GM21786 (cell line): ENCODE data around the gene SLC15A1.
"Not testable (repeated sequence)": the region's sequence is repeated elsewhere in the genome, so short reads cannot be mapped to it uniquely, and the experiment has no call there.

Source experiments
- ATAC-seq: cut with Tn5 transposase; IDR thresholded peaks from one replicate; pipeline ENCODE4 v1.9.1; 2021; ENCODE audit not compliant: unreplicated experiment

SLC15A1 gene

DNA sequence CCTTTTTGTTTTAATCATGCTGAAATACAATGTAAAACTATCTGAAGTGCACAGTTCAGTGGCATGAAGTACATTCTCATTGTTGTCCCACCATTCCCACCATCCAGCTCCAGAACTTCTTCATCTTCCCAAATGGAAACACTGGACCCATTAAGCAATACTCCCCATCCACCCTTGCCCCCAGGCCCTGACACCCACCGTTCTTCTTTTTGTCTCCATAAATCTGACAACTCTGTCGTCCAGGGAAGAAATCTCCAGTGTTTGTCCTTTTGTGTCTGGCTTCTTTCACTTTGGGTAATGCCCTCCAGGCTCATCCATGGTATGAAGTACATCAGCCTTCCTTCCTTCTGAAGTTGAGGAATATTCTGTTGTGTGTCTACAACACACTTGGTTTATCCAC, 2.6 kb upstream of the SLC15A1 start:
- no peak for ATAC-seq

- not testable (repeated sequence) for ATAC-seq
These were observed 2.0 kb upstream of the SLC15A1 start for GRCh38 chr13:98754468-98754867.

- ATAC-seq, result no peak
These were observed 508 bp downstream of the SLC15A1 start for GRCh38 chr13:98751861-98752466.

GRCh38 chr13:98751367-98751782, 1.1 kb downstream of the SLC15A1 start:
- ATAC-seq, result no peak

DNA sequence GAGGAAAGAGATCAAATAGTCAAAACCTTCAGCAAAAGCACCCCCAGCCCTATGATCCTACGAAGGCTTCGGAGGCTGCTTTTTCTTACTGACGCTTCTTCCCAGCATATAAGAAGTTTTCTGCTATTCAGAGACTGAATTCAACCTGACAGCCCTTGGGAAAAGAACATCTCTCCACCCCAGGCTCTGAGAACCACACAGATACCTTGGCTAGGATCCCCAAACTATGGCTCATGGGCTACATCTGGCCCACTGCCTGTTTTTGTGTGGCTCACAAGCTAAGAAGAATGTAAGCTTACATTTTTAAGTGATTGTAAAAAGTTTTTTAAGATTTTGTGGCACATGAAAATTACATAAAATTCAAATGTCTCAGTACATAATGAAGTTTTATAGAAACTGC, 3.0 kb downstream of the SLC15A1 start:
- no peak for ATAC-seq

- ATAC-seq, result no peak
These were observed 5.5 kb downstream of the SLC15A1 start for GRCh38 chr13:98746968-98747367.

GRCh38 chr13:98743377-98743776, 9.1 kb downstream of the SLC15A1 start:
- ATAC-seq, result no peak

- ATAC-seq, result no peak
These were observed 9.5 kb downstream of the SLC15A1 start for GRCh38 chr13:98742961-98743360.

DNA sequence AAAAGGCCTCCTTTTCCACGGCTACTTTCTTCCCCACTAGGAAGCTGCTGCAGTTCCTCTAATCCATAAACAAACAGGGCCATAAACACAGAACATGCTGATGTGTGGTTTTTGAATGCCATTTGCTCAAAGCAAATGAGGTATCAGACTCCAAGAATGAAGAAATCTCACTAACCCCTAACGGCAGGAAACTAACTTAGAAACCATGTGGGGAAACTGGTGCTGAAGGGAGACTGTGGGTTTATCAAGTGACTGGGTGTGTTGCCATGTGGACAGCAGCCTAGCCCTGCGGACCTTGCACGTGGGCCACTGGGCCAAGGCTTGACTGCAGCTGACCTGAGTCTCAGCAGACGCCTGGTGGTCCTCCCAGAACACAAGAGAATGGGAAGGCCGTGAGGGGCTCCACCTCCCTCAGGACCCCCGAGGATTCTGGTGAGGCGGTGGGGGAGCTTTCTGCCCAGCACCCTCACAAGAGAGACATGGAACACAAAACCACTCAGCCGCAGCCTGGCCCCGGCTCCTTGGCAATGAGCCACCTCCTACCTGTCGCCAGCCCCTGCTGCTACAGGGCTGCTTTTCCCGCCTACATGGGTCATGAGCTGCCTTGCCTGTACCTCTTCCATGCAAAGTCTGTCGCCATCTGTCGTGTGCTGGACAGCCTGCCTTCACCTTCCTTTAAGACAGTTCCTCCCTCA, 10.6 kb downstream of the SLC15A1 start:
- ATAC-seq, result no peak

- ATAC-seq, result no peak
These were observed 12.3 kb downstream of the SLC15A1 start for GRCh38 chr13:98740131-98740530.

GRCh38 chr13:98738993-98739392, 13.5 kb downstream of the SLC15A1 start:
- ATAC-seq, result no peak

- ATAC-seq, result no peak
These were observed 14.3 kb downstream of the SLC15A1 start for GRCh38 chr13:98738213-98738612.

DNA sequence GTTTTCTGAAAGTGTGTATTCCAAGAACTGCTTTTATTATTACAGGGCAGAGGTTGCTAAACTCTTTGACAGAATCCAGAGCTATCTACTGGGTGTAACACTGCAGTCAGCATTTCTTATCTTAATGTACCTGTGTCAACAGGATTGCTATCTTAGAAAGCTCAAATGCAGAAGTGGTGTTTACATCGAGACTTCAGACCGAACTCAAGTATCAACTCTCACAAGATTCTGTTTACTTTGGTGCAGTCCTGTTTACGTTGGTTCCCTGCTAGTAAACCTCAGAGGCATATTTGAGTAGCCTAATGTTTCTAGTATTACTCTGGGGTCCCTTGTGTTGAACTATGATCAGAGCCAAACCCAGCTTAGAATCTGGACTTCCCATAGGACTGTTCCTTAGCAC, 20.5 kb downstream of the SLC15A1 start:
- no peak for ATAC-seq

DNA sequence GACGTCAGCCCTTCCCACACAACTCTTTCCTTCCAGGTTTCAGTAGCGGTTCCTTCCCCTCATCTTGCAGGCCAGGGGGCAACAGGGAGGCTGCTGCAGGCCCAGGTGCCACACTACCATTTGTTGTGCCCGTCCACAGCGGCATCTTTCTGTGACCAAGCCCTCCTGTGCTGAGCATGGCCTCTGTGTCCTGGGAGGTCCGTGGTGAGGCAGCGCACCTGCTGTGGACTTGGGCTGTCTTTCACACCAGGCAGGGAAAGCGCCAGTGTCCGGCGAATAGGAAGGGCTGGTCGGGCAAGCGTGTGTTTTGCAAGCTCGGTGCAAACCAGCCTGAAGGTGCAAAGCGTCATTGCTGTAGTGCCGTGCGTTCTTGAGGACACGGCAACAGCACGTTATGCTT, 21.4 kb downstream of the SLC15A1 start:
- no peak for ATAC-seq

- no peak for ATAC-seq
These were observed 22.0 kb downstream of the SLC15A1 start for GRCh38 chr13:98730441-98730840.

DNA sequence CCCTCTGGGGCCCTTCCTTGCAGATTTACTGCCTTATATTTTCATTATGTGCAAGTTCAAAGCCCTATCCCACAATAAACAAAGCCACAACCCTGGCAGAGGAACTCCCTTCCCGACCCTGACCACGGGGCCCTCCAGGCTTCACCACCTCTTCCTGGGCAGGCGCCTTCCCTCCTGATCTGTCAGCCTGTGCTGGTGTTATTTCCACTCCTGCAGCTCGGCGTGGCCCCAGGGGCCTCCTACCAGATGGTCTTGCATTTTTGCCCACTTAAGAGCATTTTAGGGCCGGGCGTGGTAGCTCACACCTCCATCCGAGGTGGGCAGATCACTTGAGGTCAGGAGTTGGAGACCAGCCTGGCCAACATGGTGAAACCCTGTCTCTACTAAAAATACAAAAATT, 22.8 kb downstream of the SLC15A1 start:
- ATAC-seq, result no peak

DNA sequence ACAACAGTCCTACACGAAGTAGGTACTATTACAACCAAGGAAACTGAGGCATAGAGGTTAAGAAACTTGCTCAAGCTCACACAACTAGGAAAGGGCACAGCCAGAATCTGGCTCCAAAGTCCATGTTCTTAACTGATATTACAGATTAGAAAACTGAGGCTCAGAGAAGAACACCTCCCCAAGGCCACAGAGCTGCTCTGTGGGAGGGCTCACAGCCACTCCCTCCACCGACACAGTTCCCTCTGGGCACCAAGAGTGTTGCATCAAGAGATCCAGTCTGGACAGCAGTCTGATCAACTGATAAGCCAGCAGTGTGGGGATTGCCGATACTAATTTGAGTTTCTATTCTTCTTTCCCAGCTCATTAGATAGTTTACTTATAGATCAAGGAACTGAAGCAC, 29.5 kb downstream of the SLC15A1 start:
- ATAC-seq, result no peak

DNA sequence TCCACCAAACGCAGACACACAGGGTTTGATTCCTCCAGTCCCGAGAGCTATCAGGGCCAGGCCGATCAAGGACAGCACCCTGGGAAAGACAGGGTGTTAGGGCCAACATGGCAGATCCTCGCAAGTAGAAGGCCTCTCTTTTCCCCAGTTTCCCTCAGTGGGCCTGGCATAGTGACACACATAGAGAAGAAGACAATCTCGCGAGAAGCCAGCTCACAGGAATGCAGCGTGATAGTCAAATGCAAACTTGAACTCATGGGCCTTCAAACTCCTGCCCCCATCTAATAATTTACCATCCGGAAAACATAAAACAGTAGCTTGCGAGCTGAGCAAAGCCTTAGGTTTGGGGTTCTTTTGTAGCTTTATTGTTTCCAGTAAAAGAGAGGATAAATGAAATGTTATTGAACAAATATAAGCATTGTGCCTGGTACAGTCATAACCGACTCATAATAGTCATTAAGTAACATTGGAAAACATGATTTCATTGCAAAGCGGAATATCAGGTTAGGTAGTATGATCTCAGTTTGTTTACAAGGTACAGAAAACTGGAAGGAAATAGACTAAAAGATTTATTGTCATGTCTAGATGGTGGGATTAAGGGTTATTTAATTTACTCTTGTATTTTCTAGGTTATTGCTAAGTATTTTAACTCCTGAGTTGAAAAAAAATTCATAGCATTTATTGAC, 30.5 kb downstream of the SLC15A1 start:
- ATAC-seq, result no peak

DNA sequence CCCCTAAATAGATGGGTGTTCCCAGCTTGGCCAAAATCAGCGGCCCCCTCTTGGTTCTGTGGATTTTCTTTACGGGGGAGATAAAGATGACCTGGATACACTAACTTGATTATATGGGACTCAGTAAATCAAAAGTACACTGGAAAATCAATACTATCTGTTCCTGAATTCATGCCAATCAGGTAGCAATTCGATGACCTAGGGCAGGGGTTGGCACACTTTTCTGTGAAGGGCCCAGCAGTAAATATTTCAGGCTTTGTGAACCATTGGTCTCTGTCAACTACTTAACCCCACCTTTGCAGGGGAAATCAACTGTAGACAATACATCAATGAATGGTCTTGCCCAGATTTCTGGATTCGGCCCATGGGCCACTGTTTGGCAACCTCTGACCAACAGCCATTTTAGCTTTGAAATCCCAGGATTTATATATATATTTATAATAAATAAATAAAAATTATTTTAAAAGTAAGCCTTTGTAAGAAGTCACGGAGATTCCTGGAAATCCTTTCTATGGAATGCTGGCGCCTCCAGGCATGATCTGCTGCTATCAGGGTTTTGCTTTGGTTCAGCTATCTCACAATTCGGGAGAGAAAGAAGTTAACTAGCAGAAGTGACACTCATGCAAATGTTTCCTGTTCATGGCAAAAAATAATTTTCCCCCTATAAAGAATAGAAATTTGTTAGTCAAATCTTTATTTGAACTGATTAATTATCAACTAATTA, 32.8 kb downstream of the SLC15A1 start:
- no peak for ATAC-seq

GRCh38 chr13:98717891-98718290, 34.6 kb downstream of the SLC15A1 start:
- no peak for ATAC-seq

GRCh38 chr13:98717256-98717655, 35.2 kb downstream of the SLC15A1 start:
- no peak for ATAC-seq

DNA sequence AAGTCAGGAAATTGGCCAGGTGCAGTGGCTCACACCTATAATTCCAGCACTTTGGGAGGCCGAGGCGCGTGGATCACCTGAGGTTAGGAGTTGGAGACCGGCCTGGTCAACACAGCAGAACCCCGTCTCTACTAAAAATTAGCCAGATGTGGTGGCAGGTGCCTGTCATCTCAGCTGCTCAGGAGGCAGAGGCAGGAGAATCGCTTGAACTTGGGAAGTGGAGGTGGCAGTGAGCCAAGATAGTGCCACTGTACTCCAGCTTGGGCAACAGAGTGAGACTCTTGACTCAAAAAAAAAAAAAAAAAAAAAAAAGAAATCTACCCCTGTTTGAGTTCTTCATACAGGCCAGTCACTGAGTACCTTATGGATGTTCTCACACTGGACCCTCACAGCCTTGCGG, 42.0 kb downstream of the SLC15A1 start:
- ATAC-seq, result no peak
